Measurements from ENCODE around the gene BICRAL.

DNA sequence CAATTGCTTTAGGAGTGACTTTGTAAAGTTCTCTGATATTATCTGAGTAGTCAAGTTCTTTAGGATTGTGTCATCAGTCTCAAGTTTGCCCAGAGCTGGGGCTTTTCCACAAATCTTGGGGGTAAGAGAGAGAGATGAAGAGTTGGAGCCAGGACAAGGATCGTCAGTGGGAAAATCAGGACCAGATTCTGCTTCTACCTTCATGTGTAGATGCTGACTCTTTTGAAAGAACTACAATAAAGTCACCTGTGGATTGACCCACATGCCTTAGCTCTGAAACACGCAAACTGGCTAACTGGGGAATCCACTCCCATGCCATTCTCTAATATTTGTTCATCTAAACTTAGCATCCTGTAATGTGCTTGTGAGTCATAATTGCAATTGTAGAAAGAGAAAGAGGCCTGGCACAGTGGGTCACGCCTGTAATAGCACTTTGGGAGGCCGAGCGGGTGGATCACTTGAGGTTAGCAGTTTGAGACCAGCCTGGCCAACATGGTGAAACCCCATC, 15.6 kb upstream of the BICRAL start:
- no peak for TF ChIP-seq POLR2A (IDR thresholded peaks at IDR 0.05)
- TF ChIP-seq, protein P1, sequence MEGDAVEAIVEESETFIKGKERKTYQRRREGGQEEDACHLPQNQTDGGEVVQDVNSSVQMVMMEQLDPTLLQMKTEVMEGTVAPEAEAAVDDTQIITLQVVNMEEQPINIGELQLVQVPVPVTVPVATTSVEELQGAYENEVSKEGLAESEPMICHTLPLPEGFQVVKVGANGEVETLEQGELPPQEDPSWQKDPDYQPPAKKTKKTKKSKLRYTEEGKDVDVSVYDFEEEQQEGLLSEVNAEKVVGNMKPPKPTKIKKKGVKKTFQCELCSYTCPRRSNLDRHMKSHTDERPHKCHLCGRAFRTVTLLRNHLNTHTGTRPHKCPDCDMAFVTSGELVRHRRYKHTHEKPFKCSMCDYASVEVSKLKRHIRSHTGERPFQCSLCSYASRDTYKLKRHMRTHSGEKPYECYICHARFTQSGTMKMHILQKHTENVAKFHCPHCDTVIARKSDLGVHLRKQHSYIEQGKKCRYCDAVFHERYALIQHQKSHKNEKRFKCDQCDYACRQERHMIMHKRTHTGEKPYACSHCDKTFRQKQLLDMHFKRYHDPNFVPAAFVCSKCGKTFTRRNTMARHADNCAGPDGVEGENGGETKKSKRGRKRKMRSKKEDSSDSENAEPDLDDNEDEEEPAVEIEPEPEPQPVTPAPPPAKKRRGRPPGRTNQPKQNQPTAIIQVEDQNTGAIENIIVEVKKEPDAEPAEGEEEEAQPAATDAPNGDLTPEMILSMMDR (IDR thresholded peaks at IDR 0.05) = no peak
- no peak for TF ChIP-seq POLR2AphosphoS5 (IDR thresholded peaks at IDR 0.05)
- no peak for TF ChIP-seq EP300 (IDR thresholded peaks at IDR 0.05)

All from stomach (tissue), 4 donors.